MM.1S (cell line): ENCODE measurements around the gene CMIP.

ENCODE experiments used
- DNase-seq: peaks from one replicate; pipeline ENCODE4 v3.0.0-alpha.2; 2015
- H2AFZ ChIP-seq: fragments of 300-600 bp; sonication (generic); 2 replicates; pipeline ENCODE4 v1.6.0; 2016; ENCODE audit warnings: antibody characterized with exemption, low read length
- H3F3A ChIP-seq: fragments of 300-600 bp; sonication (generic); 2 replicates; pipeline ENCODE4 v1.6.1; 2016; ENCODE audit warnings: mild to moderate bottlenecking, antibody characterized with exemption, low read length, moderate library complexity, mixed read lengths; ENCODE audit not compliant: insufficient read depth
- H3K27ac ChIP-seq: fragments of 300-600 bp; sonication (generic); 2 replicates; pipeline ENCODE4 v1.5.1; 2016; ENCODE audit warnings: mild to moderate bottlenecking, low read length
- H3K27me3 ChIP-seq: fragments of 300-600 bp; sonication (generic); replicated peaks from 2 replicates; pipeline ENCODE4 v1.6.0; 2016; ENCODE audit warnings: low read length; ENCODE audit not compliant: insufficient read depth
- H3K36me3 ChIP-seq: fragments of 300-600 bp; sonication (generic); replicated peaks from 2 replicates; pipeline ENCODE4 v1.6.1; 2016; ENCODE audit warnings: mild to moderate bottlenecking, low read length, mixed read lengths; ENCODE audit not compliant: insufficient read depth
- H3K4me1 ChIP-seq: fragments of 300-600 bp; sonication (generic); 2 replicates; pipeline ENCODE4 v1.6.1; 2016; ENCODE audit warnings: low read length, mixed read lengths
- H3K4me2 ChIP-seq: fragments of 300-600 bp; sonication (generic); 2 replicates; pipeline ENCODE4 v1.6.0; 2016; ENCODE audit warnings: low read depth, low read length
- H3K4me3 ChIP-seq: fragments of 300-600 bp; sonication (generic); 2 replicates; pipeline ENCODE4 v1.5.1; 2016; ENCODE audit warnings: low read length, mixed read lengths
- H3K79me2 ChIP-seq: fragments of 300-600 bp; sonication (generic); 2 replicates; pipeline ENCODE4 v1.6.1; 2016; ENCODE audit warnings: mixed run types, low read length, mixed read lengths
- H3K9ac ChIP-seq: fragments of 300-600 bp; sonication (generic); 2 replicates; pipeline ENCODE4 v1.6.1; 2016; ENCODE audit warnings: low read length, mixed read lengths
- H3K9me2 ChIP-seq: fragments of 300-600 bp; sonication (generic); replicated peaks from 2 replicates; pipeline ENCODE4 v1.6.1; 2016; ENCODE audit warnings: mild to moderate bottlenecking, low read length, mixed read lengths; ENCODE audit not compliant: insufficient read depth
- H3K9me3 ChIP-seq: fragments of 300-600 bp; sonication (generic); replicated peaks from 2 replicates; pipeline ENCODE4 v1.6.1; 2016; ENCODE audit warnings: mild to moderate bottlenecking, low read length, mixed read lengths; ENCODE audit not compliant: insufficient read depth
- H4K20me1 ChIP-seq: fragments of 300-600 bp; sonication (generic); 2 replicates; pipeline ENCODE4 v1.6.1; 2016; ENCODE audit warnings: mild to moderate bottlenecking, low read length, moderate library complexity, mixed read lengths; ENCODE audit not compliant: insufficient read depth
- EZH2 ChIP-seq: fragments of 300-600 bp; sonication (generic); optimal IDR thresholded peaks from 2 replicates; pipeline ENCODE3; 2017; ENCODE audit warnings: low read depth, mild to moderate bottlenecking, antibody characterized with exemption, low read length, mixed read lengths
- EZH2phosphoT487 ChIP-seq: fragments of 300-600 bp; sonication (generic); IDR thresholded peaks from 2 replicates; pipeline ENCODE4 v1.6.1; 2018; ENCODE audit warnings: antibody characterized with exemption, low read length
- TF ChIP-seq, protein P1 (sequence below): fragments of 300-600 bp; sonication (generic); IDR thresholded peaks from 2 replicates; pipeline ENCODE4 v1.5.1; 2016; ENCODE audit warnings: antibody characterized with exemption, low read length, mixed read lengths

The CMIP gene

DNA sequence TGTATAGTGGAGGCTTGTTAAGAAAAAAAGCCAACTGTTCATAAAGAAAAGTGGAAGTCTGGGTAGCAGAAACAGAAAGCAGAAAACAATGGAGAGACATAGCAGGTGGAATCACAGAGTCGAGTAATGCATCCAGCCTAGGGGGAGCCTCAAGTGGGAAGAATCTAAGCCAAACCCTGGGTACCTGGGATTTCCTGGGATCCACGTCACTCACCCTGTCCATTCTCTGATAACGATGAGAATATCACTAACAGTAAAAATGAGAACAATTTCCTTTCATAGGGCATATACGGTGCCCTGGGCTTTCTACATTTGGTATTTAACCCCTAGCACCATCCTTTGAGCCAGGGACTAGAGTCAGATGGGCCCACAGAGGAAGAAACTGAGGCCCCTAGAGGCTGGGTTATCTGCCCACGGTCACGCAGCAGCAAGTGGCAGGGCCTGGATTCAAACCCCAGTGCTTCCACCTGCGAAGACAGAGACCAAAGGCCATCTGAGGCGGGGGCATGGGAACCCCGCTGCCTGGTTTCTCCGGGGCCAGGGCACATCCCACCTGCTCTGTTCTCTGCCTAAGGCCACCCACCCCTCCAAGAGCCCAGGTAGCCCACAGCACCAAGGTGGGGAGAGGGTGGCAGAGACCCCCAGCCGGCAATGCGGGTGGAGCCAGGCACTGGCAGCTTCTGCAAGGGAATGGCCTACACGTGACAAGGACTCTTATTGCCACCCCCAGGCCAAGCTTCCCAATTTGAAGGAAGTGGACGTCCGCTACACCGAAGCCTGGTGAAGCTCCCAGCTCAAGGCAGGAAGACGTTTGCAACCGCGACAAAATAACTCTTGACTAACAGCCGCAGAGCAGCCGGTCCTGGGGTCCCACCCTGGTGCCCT lies 264.6 kb downstream of the CMIP start:
- Histone ChIP-seq H3K36me3 (no peaks in the 10 kb centered on the region), H3K4me1 (no peaks in the 10 kb centered on the region), H3K27ac (no peak overlapping the region), H3F3A (no peaks in the 10 kb centered on the region), H3K27me3 (no peaks in the 10 kb centered on the region), H2AFZ (no peak overlapping the region), H3K9ac (no peak overlapping the region), H3K4me3 (no peak overlapping the region), H3K79me2 (no peaks in the 10 kb centered on the region), H3K9me3 (no peaks in the 10 kb centered on the region), H3K9me2 (no peaks in the 10 kb centered on the region), H4K20me1 (no peaks in the 10 kb centered on the region), H3K4me2 (no peak overlapping the region)
- TF ChIP-seq, protein P1, sequence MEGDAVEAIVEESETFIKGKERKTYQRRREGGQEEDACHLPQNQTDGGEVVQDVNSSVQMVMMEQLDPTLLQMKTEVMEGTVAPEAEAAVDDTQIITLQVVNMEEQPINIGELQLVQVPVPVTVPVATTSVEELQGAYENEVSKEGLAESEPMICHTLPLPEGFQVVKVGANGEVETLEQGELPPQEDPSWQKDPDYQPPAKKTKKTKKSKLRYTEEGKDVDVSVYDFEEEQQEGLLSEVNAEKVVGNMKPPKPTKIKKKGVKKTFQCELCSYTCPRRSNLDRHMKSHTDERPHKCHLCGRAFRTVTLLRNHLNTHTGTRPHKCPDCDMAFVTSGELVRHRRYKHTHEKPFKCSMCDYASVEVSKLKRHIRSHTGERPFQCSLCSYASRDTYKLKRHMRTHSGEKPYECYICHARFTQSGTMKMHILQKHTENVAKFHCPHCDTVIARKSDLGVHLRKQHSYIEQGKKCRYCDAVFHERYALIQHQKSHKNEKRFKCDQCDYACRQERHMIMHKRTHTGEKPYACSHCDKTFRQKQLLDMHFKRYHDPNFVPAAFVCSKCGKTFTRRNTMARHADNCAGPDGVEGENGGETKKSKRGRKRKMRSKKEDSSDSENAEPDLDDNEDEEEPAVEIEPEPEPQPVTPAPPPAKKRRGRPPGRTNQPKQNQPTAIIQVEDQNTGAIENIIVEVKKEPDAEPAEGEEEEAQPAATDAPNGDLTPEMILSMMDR, result no peak
- no peak for TF ChIP-seq EZH2phosphoT487
- no peak for TF ChIP-seq EZH2
- no peak for DNase-seq

DNA sequence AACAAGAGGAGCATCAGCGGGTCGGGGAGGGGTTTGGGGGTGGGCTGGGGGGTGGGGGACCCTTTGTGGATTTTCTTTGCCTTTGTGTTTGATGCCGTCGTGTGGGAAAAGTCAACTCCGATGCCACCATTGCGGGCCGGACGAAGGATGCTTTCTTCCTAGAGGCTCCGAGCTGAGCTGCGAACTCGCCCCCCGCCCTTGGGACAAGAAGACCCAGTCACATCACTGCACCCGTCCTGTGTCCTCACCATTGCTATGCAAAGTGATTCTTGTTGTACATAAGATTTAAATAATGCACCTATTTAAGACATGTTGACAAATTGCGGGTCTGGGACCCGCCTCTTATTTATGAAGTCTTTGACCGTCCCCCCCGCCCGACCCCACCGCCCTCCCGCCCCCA lies 265.4 kb downstream of the CMIP start:
- Histone ChIP-seq H2AFZ (no peak overlapping the region), H3K4me1 (peaks cover 6% of the 10 kb centered on the region), H4K20me1 (no peaks in the 10 kb centered on the region), H3K27ac (no peak overlapping the region), H3K79me2 (no peaks in the 10 kb centered on the region), H3K36me3 (no peaks in the 10 kb centered on the region), H3K9ac (no peak overlapping the region), H3K27me3 (no peaks in the 10 kb centered on the region), H3K9me3 (no peaks in the 10 kb centered on the region), H3K4me3 (no peak overlapping the region), H3K9me2 (no peaks in the 10 kb centered on the region), H3K4me2 (no peak overlapping the region), H3F3A (peaks cover 5% of the 10 kb centered on the region)
- TF ChIP-seq EZH2 (no peak), EZH2phosphoT487 (no peak)
- TF ChIP-seq, protein P1, result no peak
- DNase-seq, result no peak

DNA sequence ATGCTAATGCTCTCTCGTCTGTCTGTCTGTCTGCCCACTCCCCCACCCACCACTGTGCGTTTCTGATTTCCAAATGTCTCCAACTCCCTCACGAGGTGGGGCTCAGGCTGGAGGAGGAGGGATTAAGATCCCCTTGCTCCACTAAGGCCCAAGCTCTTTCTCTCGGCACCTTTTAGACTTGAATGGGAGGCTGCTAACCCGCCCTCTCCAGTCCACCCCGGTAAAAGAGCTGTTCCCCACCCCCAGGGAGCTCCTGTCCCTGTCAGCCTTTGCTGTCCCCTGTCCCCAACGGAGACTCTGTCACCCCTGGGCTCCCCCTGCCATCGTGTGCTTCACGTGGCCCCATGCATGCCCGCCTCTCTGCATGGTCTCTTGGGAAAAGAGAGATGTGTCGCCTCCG lies 266.0 kb downstream of the CMIP start:
- no peaks in the 10 kb centered on the region for H3K79me2 ChIP-seq
- H3K27me3 ChIP-seq, result no peaks in the 10 kb centered on the region
- no peaks in the 10 kb centered on the region for H3K9me3 ChIP-seq
- no peak overlapping the region for H3K9ac ChIP-seq
- no peak overlapping the region for H3K4me3 ChIP-seq
- H3K27ac ChIP-seq, result no peak overlapping the region
- no peak for TF ChIP-seq EZH2phosphoT487
- TF ChIP-seq, protein P1, result no peak
- TF ChIP-seq EZH2, result no peak
- no peaks in the 10 kb centered on the region for H3K36me3 ChIP-seq
- H3K4me2 ChIP-seq, result no peak overlapping the region
- H3K9me2 ChIP-seq, result no peaks in the 10 kb centered on the region
- no peak for DNase-seq
- H4K20me1 ChIP-seq, result no peaks in the 10 kb centered on the region
- peaks cover 6% of the 10 kb centered on the region for H3K4me1 ChIP-seq
- H3F3A ChIP-seq, result peaks cover 7% of the 10 kb centered on the region
- H2AFZ ChIP-seq, result no peak overlapping the region
